Astrocyte (in vitro differentiated cells and primary cell): ENCODE data around the gene CEP95.

Experiments
- CTCF ChIP-seq: IDR thresholded peaks from 2 replicates; pipeline ENCODE4 v1.5.1; 2011; ENCODE audit warnings: low read depth, mild to moderate bottlenecking, inconsistent platforms, low read length, moderate library complexity; ENCODE audit not compliant: insufficient read depth
- EZH2 ChIP-seq: IDR thresholded peaks from 2 replicates; pipeline ENCODE4 v1.6.1; 2012; ENCODE audit warnings: mild to moderate bottlenecking, low read length, inconsistent platforms; ENCODE audit not compliant: insufficient read depth

- TF ChIP-seq EZH2 (no peak), CTCF (no peak)
These were observed at the start of gene CEP95 for GRCh38 chr17:64506576-64507412.
